Stimulated activated CD8-positive, alpha-beta memory T cell treated with anti-CD3 and anti-CD28 coated beads, Interleukin-4, amount 100 ng/mL, for 48 hours (primary cell): ENCODE results near the gene AZU1.

Source experiments
- DNase-seq: peaks from one replicate; pipeline ENCODE4 v3.0.0-alpha.2; 2020

The AZU1 gene, protein sequence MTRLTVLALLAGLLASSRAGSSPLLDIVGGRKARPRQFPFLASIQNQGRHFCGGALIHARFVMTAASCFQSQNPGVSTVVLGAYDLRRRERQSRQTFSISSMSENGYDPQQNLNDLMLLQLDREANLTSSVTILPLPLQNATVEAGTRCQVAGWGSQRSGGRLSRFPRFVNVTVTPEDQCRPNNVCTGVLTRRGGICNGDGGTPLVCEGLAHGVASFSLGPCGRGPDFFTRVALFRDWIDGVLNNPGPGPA

DNA sequence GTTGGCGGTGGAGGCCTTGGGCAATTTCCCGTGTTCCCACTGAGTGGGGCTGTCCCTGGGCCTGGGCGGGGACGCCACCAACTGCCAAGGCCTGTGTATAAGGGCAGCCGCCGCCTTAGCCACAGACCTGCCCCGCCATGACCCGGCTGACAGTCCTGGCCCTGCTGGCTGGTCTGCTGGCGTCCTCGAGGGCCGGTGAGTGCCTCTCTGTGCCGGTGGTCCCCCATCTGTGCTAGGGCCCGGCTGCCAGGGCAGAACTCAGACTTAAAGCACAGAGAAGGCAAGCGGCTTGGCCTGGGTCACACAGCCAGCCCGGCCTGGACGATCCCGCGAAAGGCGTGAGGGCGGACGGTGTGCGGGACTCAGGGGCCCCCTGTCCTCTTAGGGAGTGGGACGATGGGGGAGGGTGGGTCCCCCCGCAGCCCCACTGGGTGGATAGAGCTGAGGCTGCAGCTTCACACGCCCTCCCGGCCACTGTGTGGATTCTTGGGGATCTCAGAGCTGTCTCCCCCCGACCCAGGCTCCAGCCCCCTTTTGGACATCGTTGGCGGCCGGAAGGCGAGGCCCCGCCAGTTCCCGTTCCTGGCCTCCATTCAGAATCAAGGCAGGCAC, at the start of gene AZU1:
AZU1 (plus strand) TSS at position 128 of the 612 bp plus-strand sequence; CDS start at position 138, 10 bp downstream.
- DNase-seq, result no peak

DNA sequence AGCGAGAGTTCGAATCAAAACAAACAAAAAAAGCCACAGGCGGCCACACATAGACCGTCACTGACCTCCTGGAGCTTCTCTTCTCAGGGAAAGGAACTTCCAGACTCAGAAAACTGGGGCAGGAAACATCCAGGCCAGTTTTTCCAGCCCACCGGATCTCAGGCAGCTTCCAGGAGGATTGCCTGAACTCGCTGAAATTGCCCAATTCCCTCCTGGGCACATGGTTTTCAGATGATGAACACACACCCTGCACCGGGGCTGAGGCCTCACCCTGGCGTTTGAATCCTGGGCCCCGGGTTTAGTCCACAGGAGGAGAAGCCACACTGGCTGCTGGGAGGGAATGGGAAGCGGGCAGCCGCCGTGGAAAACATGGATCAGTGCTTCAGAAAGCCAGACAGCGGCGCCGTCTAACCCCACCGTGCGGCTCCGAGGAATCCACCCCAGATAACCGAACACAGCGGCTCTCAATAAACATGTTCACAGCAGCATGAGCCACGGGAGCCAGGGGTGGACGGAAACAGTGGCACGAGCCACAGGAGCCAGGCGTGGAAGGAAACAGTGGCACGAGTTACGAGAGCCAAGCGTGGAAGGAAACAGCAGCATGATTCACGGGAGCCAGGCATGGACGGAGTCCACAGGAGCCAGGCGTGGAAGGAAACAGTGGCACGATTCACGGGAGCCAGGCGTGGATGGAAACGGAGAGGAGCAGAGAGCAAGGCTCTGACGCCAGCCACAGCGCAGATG, 48.6 kb upstream of the AZU1 start:
- no peak for DNase-seq

DNA sequence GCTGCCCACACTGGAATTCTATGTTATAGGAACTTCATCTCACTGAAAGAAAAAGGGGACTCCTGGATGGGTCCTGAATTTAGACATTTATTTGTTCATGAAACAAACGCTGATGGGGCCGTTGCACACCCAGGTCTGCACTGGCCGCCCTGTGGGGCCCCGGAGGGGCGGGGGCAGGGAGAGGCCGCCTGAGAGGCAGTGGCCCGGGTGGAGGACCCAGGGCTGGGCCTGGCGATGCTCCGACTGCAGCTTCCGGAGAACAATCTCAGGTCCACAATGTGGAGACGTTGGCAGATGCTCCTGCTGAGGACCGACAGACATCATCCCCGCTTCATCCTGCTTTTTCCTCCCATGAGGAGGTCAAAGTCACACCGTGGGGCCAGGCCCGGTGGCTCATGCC, 46.7 kb upstream of the AZU1 start:
- DNase-seq, result no peak

DNA sequence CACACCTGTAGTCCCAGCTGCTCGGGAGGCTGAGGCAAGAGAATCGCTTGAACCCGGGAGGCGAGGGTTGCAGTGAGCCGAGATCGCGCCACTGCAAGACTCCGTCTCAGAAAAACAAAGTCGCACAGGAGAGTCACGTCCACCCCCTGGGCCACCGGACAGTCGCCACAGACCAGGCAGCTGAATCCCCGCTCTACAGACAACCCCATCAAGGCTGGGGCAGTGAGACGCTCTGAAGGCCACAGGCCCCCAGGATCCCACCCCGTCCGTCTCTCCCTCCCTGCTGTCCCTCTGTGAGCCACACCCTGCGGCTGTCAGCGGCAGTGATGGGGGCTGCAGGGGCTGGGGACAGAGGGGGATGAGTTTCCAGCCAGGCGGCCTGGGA, 45.8 kb upstream of the AZU1 start:
- DNase-seq, result no peak

DNA sequence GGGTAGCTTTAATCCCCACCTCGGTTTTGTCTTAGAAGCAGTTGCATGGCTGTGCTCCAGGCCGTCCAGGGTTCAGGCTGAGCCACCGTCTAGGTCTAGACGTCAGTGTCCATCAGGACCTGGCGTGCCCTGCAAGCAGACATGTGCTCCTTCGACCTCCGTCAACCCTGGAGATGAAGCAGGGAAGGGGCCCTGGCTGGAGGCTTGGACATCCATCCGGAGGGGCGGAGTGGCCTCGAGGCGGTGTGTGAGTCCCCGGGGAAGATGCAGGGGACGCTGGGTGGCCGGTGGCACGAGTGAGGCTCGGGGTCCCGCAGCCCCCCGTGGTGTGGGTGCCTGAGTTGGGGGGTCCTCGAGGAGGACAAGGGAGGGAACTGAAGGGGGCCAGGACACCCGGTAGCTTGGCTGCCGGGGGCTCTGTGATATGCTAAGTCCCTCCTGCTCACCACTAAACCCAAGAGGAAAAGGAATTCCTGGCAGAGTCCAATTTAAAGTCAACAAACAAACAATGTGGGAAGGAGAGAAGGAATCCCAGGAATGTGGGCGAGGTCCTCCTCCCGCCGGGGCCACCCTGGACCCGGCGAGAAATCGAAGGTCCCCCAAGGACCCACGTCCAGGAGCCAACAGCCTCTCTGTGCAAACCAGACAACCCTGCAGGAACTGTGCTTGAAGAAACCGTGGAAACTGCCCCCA, 45.3 kb upstream of the AZU1 start:
- DNase-seq, result no peak

DNA sequence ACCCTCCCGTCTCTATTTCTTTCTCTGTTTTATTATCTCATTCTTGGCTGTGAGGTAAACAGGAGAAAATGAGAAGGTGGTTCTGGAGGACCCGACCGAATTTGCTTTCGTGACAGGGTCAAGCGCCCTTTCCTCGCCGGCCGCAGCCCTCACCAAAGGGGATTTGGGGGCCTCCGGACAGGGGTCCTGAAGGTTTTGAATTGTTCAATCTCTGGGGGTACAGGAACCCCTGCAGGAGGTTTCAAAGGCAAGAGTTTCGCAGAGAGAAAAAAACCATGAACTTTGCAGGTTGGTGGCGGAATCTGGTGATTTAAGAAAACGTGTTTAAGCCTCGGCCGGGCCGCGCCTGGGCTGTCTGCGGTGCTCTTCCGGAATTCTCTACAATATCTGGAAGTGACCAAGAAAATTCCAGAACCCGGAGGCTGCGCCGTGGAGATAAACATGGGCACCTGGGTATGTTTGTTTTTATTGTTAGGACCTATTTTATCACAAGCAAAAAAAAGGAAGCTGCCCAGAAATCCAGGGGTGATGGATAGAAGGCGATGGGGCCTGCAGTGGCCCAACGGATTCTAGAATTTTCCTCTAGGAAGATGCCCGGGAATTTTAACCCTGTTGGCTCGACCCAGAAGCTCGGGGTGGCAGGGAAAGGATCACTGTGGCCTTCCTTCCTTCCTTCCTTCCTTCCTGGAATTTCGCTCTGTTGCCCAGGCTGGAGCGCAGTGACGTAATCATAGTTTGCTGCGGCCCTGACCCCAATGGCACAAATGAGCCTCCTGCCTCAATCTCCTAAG, 44.6 kb upstream of the AZU1 start:
- DNase-seq, result no peak

DNA sequence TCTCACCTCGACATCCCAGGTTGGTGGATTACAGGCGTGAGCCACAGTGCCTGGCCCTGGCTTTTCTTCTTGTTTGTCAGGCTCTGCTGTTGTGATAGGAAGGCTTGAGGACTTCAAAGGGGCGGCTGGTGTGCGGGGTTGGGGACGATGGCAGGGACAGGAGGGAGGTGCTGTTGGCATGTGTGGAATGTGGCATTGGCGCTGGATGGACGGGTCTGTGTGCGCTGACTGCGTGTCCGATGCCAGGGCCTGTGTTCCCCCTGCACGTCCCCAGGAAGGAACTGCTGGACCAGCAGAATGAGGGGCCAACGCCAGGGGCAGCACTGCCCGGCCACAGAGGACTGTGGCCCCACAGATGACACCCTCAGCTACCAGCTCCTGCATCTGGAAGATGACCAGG, 43.1 kb upstream of the AZU1 start:
- DNase-seq, result no peak

DNA sequence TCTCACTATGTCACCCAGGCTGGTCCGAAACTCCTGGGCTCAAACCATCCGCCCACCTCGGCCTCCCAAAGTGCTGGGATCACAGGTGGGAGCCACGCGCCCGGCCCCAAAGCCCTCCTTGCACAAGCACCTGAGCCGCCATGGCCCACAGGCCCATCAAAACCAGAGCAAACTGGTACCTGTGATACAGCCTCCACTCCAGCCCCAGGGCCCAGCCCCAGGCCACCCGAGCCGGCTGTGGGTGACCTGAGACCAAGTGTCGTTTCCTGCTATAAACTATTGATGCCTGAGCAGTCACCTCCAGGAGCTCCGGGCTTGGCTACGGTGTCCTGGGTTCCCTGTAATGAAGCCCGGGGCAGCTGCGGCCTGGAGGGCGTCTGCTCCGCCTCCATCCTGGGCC, 40.1 kb upstream of the AZU1 start:
- DNase-seq, result no peak

DNA sequence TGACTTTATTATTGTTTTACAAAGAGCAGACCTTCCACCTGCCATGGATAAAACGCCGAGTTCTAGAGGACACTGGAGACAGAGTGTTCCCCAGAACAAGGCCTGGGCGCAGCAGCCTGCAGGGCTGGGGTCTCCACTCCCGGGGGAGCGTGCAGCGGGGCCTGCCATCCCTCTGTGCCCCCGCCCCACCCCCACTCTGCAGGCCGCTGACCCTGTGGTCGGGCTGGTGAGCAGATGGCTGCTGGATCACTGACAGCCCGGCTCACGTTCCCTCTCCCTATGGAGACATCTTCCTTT, 39.0 kb upstream of the AZU1 start:
- DNase-seq, result no peak

DNA sequence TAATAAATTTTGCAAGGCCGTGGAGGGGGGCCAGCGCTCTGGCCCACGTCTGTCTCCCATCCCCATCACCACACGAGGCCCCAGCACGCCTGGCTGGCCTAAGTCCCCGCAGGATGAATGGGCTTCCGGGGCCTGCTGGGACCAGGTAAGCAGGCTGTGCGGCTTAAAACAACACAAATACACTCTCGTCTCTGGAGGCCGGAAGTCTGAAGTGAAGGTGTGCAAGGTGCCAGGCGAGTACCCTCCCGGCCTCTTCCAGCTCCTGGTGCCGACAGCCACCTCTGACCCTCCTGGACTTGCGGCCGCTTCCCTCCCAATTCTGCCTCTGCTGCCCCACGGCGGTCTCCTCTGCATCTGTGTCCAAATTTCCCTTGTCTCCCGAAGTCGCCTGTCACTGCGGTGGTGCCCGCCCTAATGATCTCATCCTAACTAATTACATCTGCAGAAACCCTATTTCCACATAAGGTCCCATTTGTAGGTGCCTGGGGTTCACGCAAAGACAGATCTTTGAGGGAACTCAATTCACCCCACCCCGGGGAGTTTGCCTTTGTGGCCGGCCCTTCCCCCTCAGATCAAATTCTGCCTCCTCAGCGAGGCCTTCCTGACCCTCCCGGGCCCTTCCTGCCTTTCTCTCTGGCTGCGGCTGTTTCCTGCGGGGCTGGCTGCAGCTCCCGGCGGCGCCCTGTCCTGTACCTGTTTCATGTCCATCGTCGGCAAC, 38.5 kb upstream of the AZU1 start:
- no peak for DNase-seq

DNA sequence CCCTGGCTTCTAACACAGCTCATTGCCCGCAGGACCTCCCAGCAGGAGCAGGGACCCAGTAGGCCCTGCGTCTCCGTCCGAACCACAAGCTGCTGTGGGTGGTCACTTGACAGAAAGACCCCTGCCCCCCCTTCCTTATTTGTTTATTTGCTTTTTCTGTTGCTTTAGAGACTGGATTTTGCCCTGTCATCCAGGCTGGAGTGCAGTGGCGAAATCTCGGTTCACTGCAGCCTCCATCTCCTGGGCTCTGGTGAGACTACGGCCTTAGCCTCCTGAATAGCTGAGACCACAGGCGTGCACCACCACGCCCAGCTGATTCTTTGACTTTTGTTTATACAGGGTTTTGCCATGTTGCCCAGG, 38.0 kb upstream of the AZU1 start:
- no peak for DNase-seq

DNA sequence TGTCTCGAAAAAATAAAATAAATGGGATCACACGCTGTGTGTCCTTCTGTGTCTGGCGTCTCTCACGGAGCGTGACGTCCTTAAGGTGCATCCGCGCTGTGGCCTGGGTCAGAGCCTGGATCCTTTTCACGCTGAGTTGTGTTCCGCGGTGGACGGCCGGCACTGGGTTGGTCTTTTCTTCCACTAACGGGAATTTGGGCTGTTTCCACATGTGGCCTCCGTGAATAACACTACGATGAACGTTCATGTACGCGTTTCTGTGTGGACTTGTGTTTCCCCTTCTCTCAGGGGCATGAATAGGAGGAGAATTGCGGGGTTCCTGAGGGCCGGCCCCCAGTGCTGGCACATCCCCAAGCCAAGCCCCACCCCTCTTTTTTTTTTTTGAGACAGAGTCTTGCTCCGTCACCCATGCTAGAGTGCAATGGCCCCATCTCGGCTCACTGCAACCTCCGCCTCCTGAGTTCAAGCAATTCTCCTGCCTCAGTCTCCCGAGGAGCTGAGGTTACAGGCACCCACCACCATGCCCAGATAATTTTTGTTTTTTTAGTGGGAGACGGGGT, 36.5 kb upstream of the AZU1 start:
- no peak for DNase-seq

DNA sequence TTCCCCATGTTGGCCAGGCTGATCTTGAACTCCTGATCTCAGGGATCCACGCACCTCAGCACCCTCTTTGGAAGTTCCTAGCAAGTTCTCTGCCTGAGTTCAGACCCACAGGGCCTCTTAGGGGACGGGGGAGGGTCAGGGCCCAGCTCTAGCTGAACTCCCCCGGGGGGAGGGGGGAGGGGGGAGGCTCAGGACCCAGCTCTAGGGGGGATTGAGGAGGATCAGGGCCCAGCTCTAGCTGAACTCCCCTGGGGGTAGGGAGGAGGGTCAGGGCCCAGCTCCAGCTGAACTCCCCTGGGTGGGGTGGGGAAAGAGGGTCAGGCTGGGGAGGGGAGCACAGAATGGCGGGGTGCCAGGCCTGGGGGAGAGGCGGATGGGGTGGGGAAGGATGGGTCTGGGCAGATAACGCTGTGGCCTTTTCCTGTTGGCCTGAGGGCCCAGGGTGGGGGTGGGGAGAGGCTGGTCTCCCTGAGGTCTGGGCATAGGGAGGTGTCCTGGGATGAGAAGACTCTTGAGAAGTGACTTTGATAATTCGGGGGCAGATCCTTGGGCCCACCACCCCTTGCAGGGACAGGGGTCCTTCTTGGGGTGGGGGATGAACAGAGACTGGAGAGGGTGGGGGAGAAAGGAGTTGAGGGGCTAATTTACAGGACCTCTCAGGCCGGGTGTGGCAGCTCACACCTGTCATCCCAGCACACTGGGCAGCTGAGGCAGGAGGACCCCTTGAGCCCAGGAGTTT, 35.9 kb upstream of the AZU1 start:
- DNase-seq, result no peak

DNA sequence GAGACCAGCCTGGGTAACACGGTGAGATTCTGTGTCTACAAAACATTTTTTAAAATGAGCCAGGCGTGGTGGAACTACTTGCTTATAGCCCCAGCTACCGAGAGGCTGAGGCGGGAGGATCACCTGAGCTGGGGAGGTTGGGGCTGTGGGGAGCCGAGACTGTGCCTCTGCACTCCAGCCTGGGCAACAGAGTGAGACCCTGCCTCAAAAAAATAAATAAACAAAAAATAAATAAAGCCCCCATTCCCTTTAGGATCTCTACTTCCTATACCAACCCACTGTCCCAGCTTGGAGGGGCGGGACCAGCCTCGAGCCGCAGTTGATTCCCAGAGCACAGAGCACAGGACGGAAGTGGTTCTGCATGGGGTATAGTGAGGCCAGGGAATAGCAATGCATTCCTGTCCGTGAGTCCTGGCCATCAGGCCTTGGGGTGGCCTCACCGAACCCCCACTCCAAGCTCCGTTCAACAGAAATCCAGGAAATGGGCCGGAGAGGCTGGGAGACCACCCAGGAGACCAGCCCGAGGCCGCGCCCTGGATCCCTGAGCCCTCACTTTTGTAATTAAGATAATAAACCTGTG, 35.2 kb upstream of the AZU1 start:
- DNase-seq, result no peak

DNA sequence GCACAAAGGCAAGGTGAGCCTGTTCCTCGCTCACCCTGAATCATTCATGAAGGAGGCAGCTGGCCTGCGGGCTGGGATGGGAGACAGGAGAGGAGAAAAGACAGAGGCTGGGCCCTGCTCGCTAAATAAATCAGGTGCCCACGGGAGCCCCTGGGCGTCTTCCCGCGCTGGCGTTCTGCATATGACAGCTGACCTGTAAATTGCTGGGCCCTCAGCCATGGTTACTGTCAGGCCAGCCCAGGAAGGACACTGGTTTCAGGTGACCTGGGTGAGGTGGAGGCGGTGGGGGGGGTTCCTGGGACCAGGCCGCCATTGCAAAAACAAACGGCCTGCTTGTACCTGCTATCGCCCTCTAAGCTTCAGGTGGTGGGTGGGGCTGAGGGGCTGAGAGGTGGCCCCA, 33.8 kb upstream of the AZU1 start:
- DNase-seq, result no peak

DNA sequence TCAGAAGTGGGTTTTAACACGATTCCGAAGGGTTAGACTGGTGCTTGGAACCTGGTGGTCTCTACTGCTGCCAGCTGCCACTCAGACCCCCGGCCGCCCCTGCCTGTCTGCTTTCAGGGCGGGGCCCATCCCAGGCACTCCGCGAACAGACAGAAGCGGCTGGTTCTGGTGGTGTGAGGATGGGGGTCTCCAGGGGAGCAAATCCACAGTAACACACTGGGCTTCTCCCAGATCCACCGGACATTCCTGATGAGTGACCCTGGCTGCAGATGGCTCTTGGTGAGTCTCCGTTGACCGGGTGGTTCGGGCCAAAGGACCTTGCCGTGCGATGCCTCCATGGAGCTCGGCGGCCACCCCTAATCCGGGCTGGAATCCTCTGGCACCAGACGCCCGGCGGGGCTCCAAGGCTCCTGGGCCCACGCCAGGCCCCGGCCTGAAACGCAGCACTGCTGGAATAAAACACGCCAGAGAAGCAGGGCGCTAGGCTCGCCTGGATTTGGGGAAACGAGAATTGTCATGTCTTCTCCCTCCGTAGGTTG, 32.5 kb upstream of the AZU1 start:
- no peak for DNase-seq

DNA sequence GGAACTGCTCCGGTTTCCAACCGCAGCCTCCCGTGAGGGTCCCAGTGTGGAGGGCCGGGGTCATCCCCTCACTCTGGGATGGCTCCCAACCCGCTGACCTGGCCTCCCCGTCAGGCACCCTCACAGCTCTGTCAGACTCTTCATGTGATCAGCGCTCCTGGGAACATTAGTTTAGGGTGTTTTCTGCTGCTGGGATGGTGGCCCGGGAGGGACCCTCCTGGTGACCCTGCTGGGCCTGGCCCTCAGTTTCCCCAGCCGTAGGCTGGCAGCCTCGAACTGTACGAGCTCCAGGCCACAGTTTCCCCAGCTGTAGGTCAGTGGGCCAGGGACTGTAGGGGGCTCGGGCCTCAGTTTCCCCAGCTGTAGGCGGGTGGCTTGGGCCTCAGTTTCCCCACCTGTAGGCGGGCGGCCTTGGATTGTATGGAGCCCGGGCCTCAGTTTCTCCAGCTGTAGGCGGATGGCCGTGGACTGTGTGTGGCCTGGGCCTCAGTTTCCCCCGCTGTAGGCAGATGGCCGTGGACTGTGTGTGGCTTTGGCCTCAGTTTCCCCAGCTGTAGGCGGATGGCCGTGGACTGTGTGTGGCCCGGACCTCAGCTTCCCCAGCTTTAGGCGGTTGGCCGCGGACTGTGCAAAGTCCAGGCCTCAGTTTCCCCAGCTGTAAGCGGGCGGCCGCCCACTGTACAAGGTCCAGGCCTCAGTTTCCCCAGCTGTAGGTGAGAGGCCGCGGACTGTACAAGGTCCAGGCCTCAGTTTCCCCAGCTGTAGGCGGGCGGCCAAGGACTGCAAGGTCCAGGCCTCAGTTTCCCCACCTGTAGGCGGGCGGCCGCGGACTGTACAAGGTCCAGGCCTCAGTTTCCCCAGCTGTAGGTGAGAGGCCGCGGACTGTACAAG, 31.7 kb upstream of the AZU1 start:
- DNase-seq, result no peak

DNA sequence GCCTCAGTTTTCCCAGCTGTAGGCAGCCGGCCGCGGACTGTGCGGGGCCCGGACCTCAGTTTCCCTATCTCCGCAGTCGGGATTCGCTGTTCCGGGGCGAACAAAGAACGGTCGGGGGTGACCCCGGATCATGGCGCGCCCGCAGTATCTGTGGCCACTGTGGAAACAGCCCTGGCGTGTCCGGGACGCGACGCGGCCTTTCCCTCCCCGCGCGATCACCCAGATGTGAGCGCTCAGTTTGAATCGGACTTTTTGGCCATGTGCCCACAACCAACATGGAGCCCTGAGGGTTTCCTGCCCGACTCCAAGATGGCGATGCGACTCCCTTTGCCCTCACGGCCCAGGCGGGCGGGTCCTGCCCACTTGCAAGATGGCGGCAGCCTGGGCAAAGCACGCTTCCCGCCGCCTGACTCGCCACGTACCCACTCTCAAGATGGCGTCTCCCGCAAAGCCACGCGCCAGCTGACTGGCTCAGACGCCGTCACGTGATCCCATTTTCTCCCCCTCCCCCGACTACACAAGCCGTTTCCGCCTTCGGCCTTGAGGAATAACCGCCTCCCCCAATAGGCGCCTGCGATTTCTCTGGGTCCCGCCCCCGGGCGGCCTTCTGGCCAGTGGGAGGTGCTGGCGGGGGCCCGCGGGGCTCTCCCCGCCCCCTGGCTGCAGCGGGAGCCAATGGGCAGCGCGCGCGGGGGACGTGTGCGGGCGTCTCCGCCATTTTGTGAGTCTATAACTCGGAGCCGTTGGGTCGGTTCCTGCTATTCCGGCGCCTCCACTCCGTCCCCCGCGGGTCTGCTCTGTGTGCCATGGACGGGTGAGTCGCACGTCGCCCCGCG, 30.7 kb upstream of the AZU1 start, which contains the start of gene PTBP1:
PTBP1 (plus strand) TSS at position 761 of the 836 bp plus-strand sequence; CDS start at position 807, 46 bp downstream.
- peak; percentile 98 for DNase-seq
